WTC11 (cell line): ENCODE measurements around the gene UNC119B.

ENCODE experiments used
- E2F5 ChIP-seq: sonication (generic); formaldehyde crosslinking; IDR thresholded peaks from 2 replicates; pipeline ENCODE4 v1.8.1; 2022; ENCODE audit warnings: mild to moderate bottlenecking, moderate library complexity, missing genetic modification reagents
- MAX ChIP-seq: sonication (generic); formaldehyde crosslinking; IDR thresholded peaks from 2 replicates; pipeline ENCODE4 v1.8.0; 2022; ENCODE audit warnings: mild to moderate bottlenecking, missing genetic modification reagents
- ZNF121 ChIP-seq: sonication (generic); formaldehyde crosslinking; IDR thresholded peaks from 2 replicates; pipeline ENCODE4 v1.8.0; 2023; ENCODE audit warnings: missing genetic modification reagents
- TF ChIP-seq, protein P1 (sequence below): sonication (generic); formaldehyde crosslinking; IDR thresholded peaks from 2 replicates; pipeline ENCODE4 v1.8.1; 2023; ENCODE audit warnings: mild to moderate bottlenecking, moderate library complexity, missing genetic modification reagents

- TF ChIP-seq E2F5 (CRISPR knock-in tag): no peak
- no peak for TF ChIP-seq ZNF121 (CRISPR knock-in tag)
- TF ChIP-seq MAX: no peak
- TF ChIP-seq, protein P1, sequence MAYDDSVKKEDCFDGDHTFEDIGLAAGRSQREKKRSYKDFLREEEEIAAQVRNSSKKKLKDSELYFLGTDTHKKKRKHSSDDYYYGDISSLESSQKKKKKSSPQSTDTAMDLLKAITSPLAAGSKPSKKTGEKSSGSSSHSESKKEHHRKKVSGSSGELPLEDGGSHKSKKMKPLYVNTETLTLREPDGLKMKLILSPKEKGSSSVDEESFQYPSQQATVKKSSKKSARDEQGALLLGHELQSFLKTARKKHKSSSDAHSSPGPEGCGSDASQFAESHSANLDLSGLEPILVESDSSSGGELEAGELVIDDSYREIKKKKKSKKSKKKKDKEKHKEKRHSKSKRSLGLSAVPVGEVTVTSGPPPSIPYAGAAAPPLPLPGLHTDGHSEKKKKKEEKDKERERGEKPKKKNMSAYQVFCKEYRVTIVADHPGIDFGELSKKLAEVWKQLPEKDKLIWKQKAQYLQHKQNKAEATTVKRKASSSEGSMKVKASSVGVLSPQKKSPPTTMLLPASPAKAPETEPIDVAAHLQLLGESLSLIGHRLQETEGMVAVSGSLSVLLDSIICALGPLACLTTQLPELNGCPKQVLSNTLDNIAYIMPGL: no peak
These were observed 28.2 kb downstream of the UNC119B start for GRCh38 chr12:120738252-120739030.
